Central memory CD8-positive, alpha-beta T cell (primary cell): ENCODE data around the gene MYRIP.
"Not testable (repeated sequence)": the region's sequence is repeated elsewhere in the genome, so short reads cannot be mapped to it uniquely, and the experiment has no call there.

Experiments
- ATAC-seq: fragments of 150-1000 bp; cut with Tn5 transposase; replicated peaks from 2 replicates; pipeline ENCODE4 v1.10.0; 2022; ENCODE audit warnings: mild to moderate bottlenecking, moderate FRiP score, moderate number of reproducible peaks; ENCODE audit not compliant: poor library complexity, severe bottlenecking; ENCODE audit errors: extremely low read depth
- DNase-seq, 2 donors: peaks; one replicate each; pipeline ENCODE4 v3.0.0; 2021; ENCODE audit warnings: low spot score in 2 of 2
- H3K27ac Mint-ChIP-seq: one replicate; pipeline ENCODE4 v1.8.0; 2022; ENCODE audit warnings: low read depth, mild to moderate bottlenecking, moderate library complexity, mixed read lengths
- H3K27me3 Mint-ChIP-seq: one replicate; pipeline ENCODE4 v1.8.0; 2022; ENCODE audit warnings: mixed read lengths
- H3K36me3 Mint-ChIP-seq: one replicate; pipeline ENCODE4 v1.8.0; 2022; ENCODE audit warnings: mild to moderate bottlenecking, moderate library complexity, mixed read lengths; ENCODE audit not compliant: insufficient read depth
- H3K4me1 Mint-ChIP-seq: one replicate; pipeline ENCODE4 v1.8.0; 2022; ENCODE audit warnings: mixed read lengths
- H3K4me3 Mint-ChIP-seq: one replicate; pipeline ENCODE4 v1.8.0; 2022; ENCODE audit warnings: mild to moderate bottlenecking, moderate library complexity, mixed read lengths
- H3K9me3 Mint-ChIP-seq: one replicate; pipeline ENCODE4 v1.8.0; 2022; ENCODE audit warnings: mixed read lengths

The MYRIP gene

GRCh38 chr3:40008796-40009195, 199.4 kb downstream of the MYRIP start:
- ATAC-seq = no peak
- no peak overlapping the region for H3K4me3 Mint-ChIP-seq

GRCh38 chr3:40009991-40010390, 200.6 kb downstream of the MYRIP start:
- no peak overlapping the region for H3K27ac Mint-ChIP-seq
- H3K27me3 Mint-ChIP-seq = no peaks in the 10 kb centered on the region
- H3K4me1 Mint-ChIP-seq = no peaks in the 10 kb centered on the region
- no peak for ATAC-seq
- no peaks in the 10 kb centered on the region for H3K9me3 Mint-ChIP-seq
- DNase-seq = no peak
- H3K4me3 Mint-ChIP-seq = no peak overlapping the region
- H3K36me3 Mint-ChIP-seq = no peaks in the 10 kb centered on the region

More at GRCh38 chr3:40008796-40009195, 199.4 kb downstream of the MYRIP start:
- H3K4me1 Mint-ChIP-seq = no peaks in the 10 kb centered on the region
- H3K9me3 Mint-ChIP-seq = no peaks in the 10 kb centered on the region
- H3K27me3 Mint-ChIP-seq = no peaks in the 10 kb centered on the region
- no peak overlapping the region for H3K27ac Mint-ChIP-seq
- H3K36me3 Mint-ChIP-seq = no peaks in the 10 kb centered on the region
- no peak for DNase-seq

- H3K4me1 Mint-ChIP-seq = no peaks in the 10 kb centered on the region
- H3K4me3 Mint-ChIP-seq = no peak overlapping the region
- no peaks in the 10 kb centered on the region for H3K9me3 Mint-ChIP-seq
- no peak for DNase-seq
- no peak overlapping the region for H3K27ac Mint-ChIP-seq
- no peaks in the 10 kb centered on the region for H3K36me3 Mint-ChIP-seq
- H3K27me3 Mint-ChIP-seq = peaks cover 11% of the 10 kb centered on the region
- no peak for ATAC-seq
Observed at GRCh38 chr3:40012381-40012780, 203.0 kb downstream of the MYRIP start.

- no peak overlapping the region for H3K4me3 Mint-ChIP-seq
- no peaks in the 10 kb centered on the region for H3K4me1 Mint-ChIP-seq
- no peak for DNase-seq
- H3K9me3 Mint-ChIP-seq = peaks cover 4% of the 10 kb centered on the region
- no peak overlapping the region for H3K27ac Mint-ChIP-seq
- H3K36me3 Mint-ChIP-seq = no peaks in the 10 kb centered on the region
- ATAC-seq = no peak
- H3K27me3 Mint-ChIP-seq = peaks cover 11% of the 10 kb centered on the region
Observed at GRCh38 chr3:40016391-40016790, 207.0 kb downstream of the MYRIP start.

- H3K4me1 Mint-ChIP-seq = no peaks in the 10 kb centered on the region
- peaks cover 25% of the 10 kb centered on the region for H3K27me3 Mint-ChIP-seq
- no peak overlapping the region for H3K27ac Mint-ChIP-seq
- no peaks in the 10 kb centered on the region for H3K36me3 Mint-ChIP-seq
- peaks cover 8% of the 10 kb centered on the region for H3K9me3 Mint-ChIP-seq
- DNase-seq (no peak), ATAC-seq (no peak)
- H3K4me3 Mint-ChIP-seq = no peak overlapping the region
Observed at GRCh38 chr3:40018369-40018768, 209.0 kb downstream of the MYRIP start.

- Mint-ChIP-seq H3K9me3 (peaks cover 14% of the 10 kb centered on the region), H3K27ac (no peak overlapping the region), H3K27me3 (peaks cover 25% of the 10 kb centered on the region), H3K36me3 (no peaks in the 10 kb centered on the region), H3K4me3 (no peak overlapping the region), H3K4me1 (no peaks in the 10 kb centered on the region)
- no peak for DNase-seq
- ATAC-seq = no peak
Observed at GRCh38 chr3:40019376-40019775, 210.0 kb downstream of the MYRIP start.

GRCh38 chr3:40020689-40021088, 211.3 kb downstream of the MYRIP start:
- peaks cover 14% of the 10 kb centered on the region for H3K9me3 Mint-ChIP-seq
- no peak overlapping the region for H3K4me3 Mint-ChIP-seq
- ATAC-seq = no peak
- no peaks in the 10 kb centered on the region for H3K36me3 Mint-ChIP-seq
- peaks cover 25% of the 10 kb centered on the region for H3K27me3 Mint-ChIP-seq
- H3K4me1 Mint-ChIP-seq = no peaks in the 10 kb centered on the region
- DNase-seq = no peak
- no peak overlapping the region for H3K27ac Mint-ChIP-seq

- DNase-seq = no peak
Observed at GRCh38 chr3:40021338-40021737, 211.9 kb downstream of the MYRIP start.

GRCh38 chr3:40022297-40022827, 213.0 kb downstream of the MYRIP start:
- ATAC-seq (no peak), DNase-seq (no peak)
- H3K27me3 Mint-ChIP-seq = peaks cover 14% of the 10 kb centered on the region
- H3K4me3 Mint-ChIP-seq = no peak overlapping the region
- H3K9me3 Mint-ChIP-seq = peaks cover 28% of the 10 kb centered on the region
- H3K4me1 Mint-ChIP-seq = no peaks in the 10 kb centered on the region
- H3K27ac Mint-ChIP-seq = no peak overlapping the region
- H3K36me3 Mint-ChIP-seq = no peaks in the 10 kb centered on the region

More at GRCh38 chr3:40021338-40021737, 211.9 kb downstream of the MYRIP start:
- H3K4me3 Mint-ChIP-seq = no peak overlapping the region
- H3K27me3 Mint-ChIP-seq = peaks cover 23% of the 10 kb centered on the region
- no peaks in the 10 kb centered on the region for H3K36me3 Mint-ChIP-seq
- no peak overlapping the region for H3K27ac Mint-ChIP-seq
- no peak for ATAC-seq
- H3K9me3 Mint-ChIP-seq = peaks cover 18% of the 10 kb centered on the region
- no peaks in the 10 kb centered on the region for H3K4me1 Mint-ChIP-seq

GRCh38 chr3:40024526-40024925, 215.1 kb downstream of the MYRIP start:
- Mint-ChIP-seq H3K4me1 (no peaks in the 10 kb centered on the region), H3K27me3 (peaks cover 14% of the 10 kb centered on the region), H3K36me3 (no peaks in the 10 kb centered on the region), H3K27ac (no peak overlapping the region), H3K9me3 (peaks cover 26% of the 10 kb centered on the region), H3K4me3 (no peak overlapping the region)
- no peak for ATAC-seq
- no peak for DNase-seq

- H3K27ac Mint-ChIP-seq, DNase-seq, ATAC-seq, H3K4me3 Mint-ChIP-seq, H3K4me1 Mint-ChIP-seq, H3K36me3 Mint-ChIP-seq: not testable (repeated sequence)
- peaks cover 23% of the 10 kb centered on the region for H3K27me3 Mint-ChIP-seq
- peaks cover 26% of the 10 kb centered on the region for H3K9me3 Mint-ChIP-seq
Observed at GRCh38 chr3:40025892-40026291, 216.5 kb downstream of the MYRIP start.

GRCh38 chr3:40035177-40035576, 225.8 kb downstream of the MYRIP start:
- no peak overlapping the region for H3K4me3 Mint-ChIP-seq
- ATAC-seq (no peak), DNase-seq (no peak)
- H3K36me3 Mint-ChIP-seq = no peaks in the 10 kb centered on the region
- H3K9me3 Mint-ChIP-seq = no peaks in the 10 kb centered on the region
- H3K4me1 Mint-ChIP-seq = no peaks in the 10 kb centered on the region
- no peak overlapping the region for H3K27ac Mint-ChIP-seq
- peaks cover 11% of the 10 kb centered on the region for H3K27me3 Mint-ChIP-seq

- no peaks in the 10 kb centered on the region for H3K36me3 Mint-ChIP-seq
- no peaks in the 10 kb centered on the region for H3K27me3 Mint-ChIP-seq
- no peaks in the 10 kb centered on the region for H3K4me1 Mint-ChIP-seq
- H3K9me3 Mint-ChIP-seq = no peaks in the 10 kb centered on the region
- no peak overlapping the region for H3K27ac Mint-ChIP-seq
- DNase-seq = no peak
- no peak overlapping the region for H3K4me3 Mint-ChIP-seq
- ATAC-seq = no peak
Observed at GRCh38 chr3:40037582-40037981, 228.2 kb downstream of the MYRIP start.
